H9 (cell line): Measurements from ENCODE around the gene LARP4B. TPM values are rescaled to one million over a fixed set of nuclear protein-coding genes. Genes with fewer than 3 reads are reported as not detected.
A peak's percentile ranks its signal among the peaks of the same experiment; 100 is the strongest.

Experiments
- DNase-seq: peaks from one replicate; pipeline ENCODE4 v3.0.0-alpha.2; 2017
- H2AFZ ChIP-seq: one replicate; pipeline ENCODE4 v1.6.1; 2013; ENCODE audit warnings: mild to moderate bottlenecking, low read length, control low read depth, moderate library complexity
- H2AK5ac ChIP-seq: 2 replicates; pipeline ENCODE4 v1.6.1; 2013; ENCODE audit warnings: low read length, control low read depth, mixed read lengths; ENCODE audit not compliant: insufficient read length
- H2BK120ac ChIP-seq: one replicate; pipeline ENCODE4 v1.6.1; 2013; ENCODE audit warnings: low read depth, mild to moderate bottlenecking, low read length, control low read depth, inconsistent platforms; ENCODE audit not compliant: poor library complexity, severe bottlenecking
- H2BK12ac ChIP-seq: 2 replicates; pipeline ENCODE4 v1.6.1; 2013; ENCODE audit warnings: low read length, control low read depth, mixed read lengths, low read depth; ENCODE audit not compliant: insufficient read length
- H2BK15ac ChIP-seq: 2 replicates; pipeline ENCODE4 v1.6.1; 2013; ENCODE audit warnings: low read depth, low read length, control low read depth
- H2BK20ac ChIP-seq: one replicate; pipeline ENCODE4 v1.6.1; 2013; ENCODE audit warnings: low read depth, mild to moderate bottlenecking, low read length, control low read depth, inconsistent platforms; ENCODE audit not compliant: poor library complexity, severe bottlenecking
- H2BK5ac ChIP-seq: 2 replicates; pipeline ENCODE4 v1.6.1; 2013; ENCODE audit warnings: low read length, control low read depth, mixed read lengths; ENCODE audit not compliant: insufficient read length
- H3K14ac ChIP-seq: 2 replicates; pipeline ENCODE4 v1.6.1; 2013; ENCODE audit warnings: low read length, control low read depth; ENCODE audit not compliant: insufficient read depth
- H3K18ac ChIP-seq: 2 replicates; pipeline ENCODE4 v1.6.1; 2013; ENCODE audit warnings: low read depth, mild to moderate bottlenecking, mixed read lengths, low read length, control low read depth; ENCODE audit not compliant: insufficient read length
- H3K23ac ChIP-seq: 2 replicates; pipeline ENCODE4 v1.6.1; 2013; ENCODE audit warnings: low read length, control low read depth, mixed read lengths, low read depth; ENCODE audit not compliant: insufficient read length
- H3K23me2 ChIP-seq: 2 replicates; pipeline ENCODE4 v1.6.1; 2013; ENCODE audit warnings: low read depth, mild to moderate bottlenecking, mixed read lengths, low read length, control low read depth; ENCODE audit not compliant: insufficient read length, poor library complexity, severe bottlenecking
- H3K27ac ChIP-seq: 2 replicates; pipeline ENCODE4 v1.5.1; 2013; ENCODE audit warnings: low read length, control low read depth, mixed read lengths, low read depth; ENCODE audit not compliant: insufficient read length
- H3K27me3 ChIP-seq: 2 replicates; pipeline ENCODE4 v1.6.1; 2013; ENCODE audit warnings: low read length, control low read depth, inconsistent platforms; ENCODE audit not compliant: insufficient read depth
- H3K4ac ChIP-seq: 2 replicates; pipeline ENCODE4 v1.6.1; 2013; ENCODE audit warnings: low read depth, mild to moderate bottlenecking, control low read depth, inconsistent platforms, low read length, moderate library complexity
- H3K4me1 ChIP-seq: 2 replicates; pipeline ENCODE4 v1.6.1; 2013; ENCODE audit warnings: low read length, control low read depth, inconsistent platforms; ENCODE audit not compliant: insufficient read depth
- H3K4me2 ChIP-seq: 2 replicates; pipeline ENCODE4 v1.6.1; 2013; ENCODE audit warnings: low read length, control low read depth, mixed read lengths; ENCODE audit not compliant: insufficient read length, insufficient read depth
- H3K56ac ChIP-seq: 2 replicates; pipeline ENCODE4 v1.6.1; 2013; ENCODE audit warnings: low read depth, mild to moderate bottlenecking, mixed read lengths, low read length, control low read depth; ENCODE audit not compliant: insufficient read length
- H3K79me1 ChIP-seq: 2 replicates; pipeline ENCODE4 v1.6.1; 2013; ENCODE audit warnings: low read depth, mild to moderate bottlenecking, moderate library complexity, low read length, control low read depth, inconsistent platforms; ENCODE audit not compliant: insufficient read depth, poor library complexity, severe bottlenecking
- H3K79me2 ChIP-seq: 2 replicates; pipeline ENCODE4 v1.6.1; 2013; ENCODE audit warnings: low read length, control low read depth, inconsistent platforms; ENCODE audit not compliant: insufficient read depth
- H3K9ac ChIP-seq: 2 replicates; pipeline ENCODE4 v1.6.1; 2013; ENCODE audit warnings: low read length, control low read depth, mixed read lengths; ENCODE audit not compliant: insufficient read length; ENCODE audit errors: extremely low read depth
- H3K9me3 ChIP-seq: one replicate; pipeline ENCODE4 v1.6.1; 2013; ENCODE audit warnings: low read depth, low read length, inconsistent platforms; ENCODE audit not compliant: control insufficient read depth
- H3T11ph ChIP-seq: one replicate; pipeline ENCODE4 v1.6.1; 2013; ENCODE audit warnings: mild to moderate bottlenecking, low read length, control low read depth, inconsistent platforms
- H4K20me1 ChIP-seq: one replicate; pipeline ENCODE4 v1.6.1; 2013; ENCODE audit not compliant: control insufficient read depth, insufficient read length, insufficient read depth
- H4K5ac ChIP-seq: 2 replicates; pipeline ENCODE4 v1.6.1; 2013; ENCODE audit warnings: low read depth, mild to moderate bottlenecking, mixed read lengths, low read length, control low read depth; ENCODE audit not compliant: insufficient read length
- H4K8ac ChIP-seq: replicated peaks from 2 replicates; pipeline ENCODE4 v1.6.1; 2013; ENCODE audit warnings: low read length, control low read depth, mixed read lengths, low read depth; ENCODE audit not compliant: insufficient read length
- H4K91ac ChIP-seq: 2 replicates; pipeline ENCODE4 v1.6.1; 2013; ENCODE audit warnings: low read depth, mild to moderate bottlenecking, moderate library complexity, mixed read lengths, low read length, control low read depth; ENCODE audit not compliant: insufficient read length
- H3K27ac Mint-ChIP-seq, 3 experiments: 2 replicates in 2 of 3; 3 replicates in 1 of 3; pipeline ENCODE4 v1.8.0; 2020 to 2021; ENCODE audit warnings: mixed read lengths in 3 of 3, mild to moderate bottlenecking in 1 of 3, moderate library complexity in 1 of 3
- H3K27me3 Mint-ChIP-seq: 2 replicates; pipeline ENCODE4 v1.8.0; 2021; ENCODE audit warnings: low read depth, mild to moderate bottlenecking, moderate library complexity, mixed read lengths
- H3K36me3 Mint-ChIP-seq, 3 experiments: 2 replicates in 2 of 3; 3 replicates in 1 of 3; pipeline ENCODE4 v1.8.0; 2020 to 2021; ENCODE audit warnings: low read depth in 3 of 3, mixed read lengths in 3 of 3; ENCODE audit not compliant: insufficient read depth in 1 of 3
- H3K4me1 Mint-ChIP-seq, 2 experiments: 2 replicates each; pipeline ENCODE4 v1.8.0; 2020; ENCODE audit warnings: mixed read lengths in 2 of 2
- H3K4me3 Mint-ChIP-seq, 2 experiments: 2 replicates in 1 of 2; 3 replicates in 1 of 2; pipeline ENCODE4 v1.8.0; 2020 to 2021; ENCODE audit warnings: mild to moderate bottlenecking in 2 of 2, mixed read lengths in 2 of 2, moderate library complexity in 1 of 2
- H3K9me3 Mint-ChIP-seq, 2 experiments: 2 replicates in 1 of 2; 3 replicates in 1 of 2; pipeline ENCODE4 v1.8.0; 2020; ENCODE audit warnings: mild to moderate bottlenecking in 2 of 2, mixed read lengths in 2 of 2, moderate library complexity in 1 of 2
- CTCF ChIP-seq: fragments of 200-600 bp; sonication (generic); conservative IDR thresholded peaks from 3 replicates; pipeline ENCODE4 v1.8.0; 2021; ENCODE audit warnings: antibody characterized with exemption, mild to moderate bottlenecking
- WGBS: extraction: QIAGEN DNeasy Blood & Tissue Kit; methylation state at CpG from one replicate; pipeline ENCODE4 v1.1.7; 2013; ENCODE audit warnings: missing lambda C conversion rate, low lambda C conversion rate, mixed read lengths; ENCODE audit not compliant: insufficient read length; ENCODE audit errors: extremely low coverage; 5-methylcytosine and 5-hydroxymethylcytosine counted together
- total RNA-seq: library from RNA; stranded (reverse); gene quantifications from 2 replicates; pipeline ENCODE4 v1.2.1, GENCODE V29; 2021

LARP4B gene
- total RNA-seq, 1 experiment from 2014 or later = 88.9 TPM

- no peak for DNase-seq
- Histone ChIP-seq H3K14ac (peak overlapping the region; percentile 37; the same call in 1 of the 2 replicates), H4K91ac (no peak overlapping the region), H2AFZ (no peak overlapping the region), H3K4me1 (no peaks in the 10 kb centered on the region; the same call in 1 of the 2 replicates), H4K8ac (no peak overlapping the region), H3T11ph (no peak overlapping the region), H4K5ac (no peak overlapping the region), H2BK15ac (no peak overlapping the region; the same call in 1 of the 2 replicates), H3K27me3 (no peaks in the 10 kb centered on the region), H3K23ac (no peak overlapping the region), H4K20me1 (no peaks in the 10 kb centered on the region), H2BK20ac (no peak overlapping the region), H3K9me3 (no peaks in the 10 kb centered on the region), H3K79me1 (peaks cover 2% of the 10 kb centered on the region), H3K27ac (peak overlapping the region; percentile 57), H3K23me2 (peaks cover 8% of the 10 kb centered on the region), H2BK5ac (no peak overlapping the region), H3K79me2 (peaks cover 48% of the 10 kb centered on the region), H3K56ac (no peak overlapping the region), H2BK12ac (no peak overlapping the region), H3K9ac (peak overlapping the region; percentile 97), H3K4ac (no peak overlapping the region), H3K18ac (no peak overlapping the region), H2AK5ac (no peak overlapping the region), H3K4me2 (peak overlapping the region; percentile 99), H2BK120ac (no peak overlapping the region)
- H3K4me3 Mint-ChIP-seq = peak overlapping the region; percentile 85 to 92
- no CpG with 5 or more reads among the region's 14 CpGs for WGBS
- peaks cover 35 to 43% of the 10 kb centered on the region in 2 experiments for H3K4me1 Mint-ChIP-seq
- H3K9me3 Mint-ChIP-seq = no peaks in the 10 kb centered on the region; a peak in 1 of 5 replicates
- no peak for TF ChIP-seq CTCF
- peak overlapping the region; percentile 87 to 93 (median 92) for H3K27ac Mint-ChIP-seq
- no peaks in the 10 kb centered on the region for H3K27me3 Mint-ChIP-seq
- H3K36me3 Mint-ChIP-seq = peaks cover 0 to 6% (median 5%) of the 10 kb centered on the region in 3 experiments; a peak in 4 of 7 replicates
Measured at GRCh38 chr10:929960-930624, 1.4 kb downstream of the LARP4B start.
